Neural progenitor cell (in vitro differentiated cells): ENCODE measurements around the gene CMTR1. TPM values are rescaled to one million over a fixed set of nuclear protein-coding genes. Genes with fewer than 3 reads are reported as not detected.

Source experiments
- DNase-seq: peaks from one replicate; pipeline ENCODE4 v3.0.0-alpha.2; 2016; ENCODE audit warnings: low spot score
- H2AFZ ChIP-seq: fragments of 200-600 bp; sonication (generic); replicated peaks from 2 replicates; pipeline ENCODE4 v1.6.1; 2016; ENCODE audit warnings: antibody characterized with exemption
- H3F3A ChIP-seq: fragments of 200-600 bp; sonication (generic); 2 replicates; pipeline ENCODE4 v1.6.1; 2016; ENCODE audit warnings: antibody characterized with exemption, low read depth
- H3K27ac ChIP-seq: fragments of 200-600 bp; sonication (generic); 2 replicates; pipeline ENCODE4 v1.5.1; 2016; ENCODE audit warnings: mild to moderate bottlenecking
- H3K27me3 ChIP-seq: fragments of 200-600 bp; sonication (generic); 2 replicates; pipeline ENCODE4 v1.6.1; 2016; ENCODE audit warnings: mild to moderate bottlenecking, moderate library complexity
- H3K36me3 ChIP-seq: fragments of 200-600 bp; sonication (generic); 2 replicates; pipeline ENCODE4 v1.5.1; 2016
- H3K4me1 ChIP-seq: fragments of 200-600 bp; sonication (generic); 2 replicates; pipeline ENCODE4 v1.6.1; 2016; ENCODE audit warnings: mixed run types
- H3K4me2 ChIP-seq: fragments of 200-600 bp; sonication (generic); 2 replicates; pipeline ENCODE4 v1.6.1; 2016
- H3K4me3 ChIP-seq: fragments of 200-600 bp; sonication (generic); 2 replicates; pipeline ENCODE4 v1.5.1; 2016
- H3K79me2 ChIP-seq: fragments of 200-600 bp; sonication (generic); 2 replicates; pipeline ENCODE4 v1.6.1; 2016; ENCODE audit warnings: low read depth
- H3K9ac ChIP-seq: fragments of 200-600 bp; sonication (generic); 2 replicates; pipeline ENCODE4 v1.6.1; 2016
- H3K9me3 ChIP-seq: fragments of 200-600 bp; sonication (generic); 2 replicates; pipeline ENCODE4 v1.5.1; 2016; ENCODE audit warnings: low read depth
- H4K20me1 ChIP-seq: fragments of 200-600 bp; sonication (generic); 2 replicates; pipeline ENCODE4 v1.6.1; 2016; ENCODE audit warnings: low read depth
- H3K27ac Mint-ChIP-seq: 3 replicates; pipeline ENCODE4 v1.8.0; 2021; ENCODE audit warnings: mixed read lengths
- H3K27me3 Mint-ChIP-seq: 2 replicates; pipeline ENCODE4 v1.8.0; 2022; ENCODE audit warnings: low read depth, mild to moderate bottlenecking, inconsistent platforms, moderate library complexity, mixed read lengths; ENCODE audit not compliant: insufficient read depth
- H3K36me3 Mint-ChIP-seq: 3 replicates; pipeline ENCODE4 v1.8.0; 2021; ENCODE audit warnings: mixed read lengths
- H3K4me1 Mint-ChIP-seq: 3 replicates; pipeline ENCODE4 v1.8.0; 2021; ENCODE audit warnings: mixed read lengths
- H3K4me3 Mint-ChIP-seq: 3 replicates; pipeline ENCODE4 v1.8.0; 2021; ENCODE audit warnings: mild to moderate bottlenecking, moderate library complexity, mixed read lengths
- H3K9me3 Mint-ChIP-seq: 3 replicates; pipeline ENCODE4 v1.8.0; 2020; ENCODE audit warnings: mixed read lengths
- CTCF ChIP-seq: fragments of 200-600 bp; sonication (generic); IDR thresholded peaks from 2 replicates; pipeline ENCODE4 v1.5.1; 2017; ENCODE audit warnings: antibody characterized with exemption, mild to moderate bottlenecking
- EZH2 ChIP-seq: fragments of 200-600 bp; sonication (generic); IDR thresholded peaks from 2 replicates; pipeline ENCODE4 v1.6.1; 2017; ENCODE audit warnings: antibody characterized with exemption, mild to moderate bottlenecking, moderate library complexity
- EZH2phosphoT487 ChIP-seq: fragments of 200-600 bp; sonication (generic); IDR thresholded peaks from 2 replicates; pipeline ENCODE4 v1.6.1; 2017; ENCODE audit warnings: antibody characterized with exemption
- total RNA-seq: library from RNA; depleted of rRNA; stranded (reverse); fragments of >200 nt; gene quantifications from 2 replicates; pipeline ENCODE4 v1.2.3, GENCODE V29; 2015; ENCODE audit warnings: low replicate concordance

The CMTR1 gene
- total RNA-seq, 1 donor from 2014 or later = 35.4 TPM

GRCh38 chr6:37493661-37493995 lies 60.6 kb downstream of the CMTR1 start:
- Histone ChIP-seq H3K27me3 (no peaks in the 10 kb centered on the region), H2AFZ (no peak overlapping the region), H3K4me2 (no peak overlapping the region), H3F3A (peaks cover 5% of the 10 kb centered on the region), H3K4me3 (no peak overlapping the region), H4K20me1 (peaks cover 30% of the 10 kb centered on the region), H3K27ac (no peak overlapping the region), H3K4me1 (peaks cover 42% of the 10 kb centered on the region), H3K36me3 (no peaks in the 10 kb centered on the region), H3K79me2 (peaks cover 15% of the 10 kb centered on the region), H3K9ac (no peak overlapping the region), H3K9me3 (no peaks in the 10 kb centered on the region)
- H3K27me3 Mint-ChIP-seq = peaks cover 6% of the 10 kb centered on the region
- no peak overlapping the region for H3K27ac Mint-ChIP-seq
- TF ChIP-seq EZH2 = no peak
- TF ChIP-seq CTCF = no peak
- no peak for TF ChIP-seq EZH2phosphoT487
- no peak for DNase-seq
- H3K36me3 Mint-ChIP-seq = peaks cover 4% of the 10 kb centered on the region
- no peaks in the 10 kb centered on the region for H3K9me3 Mint-ChIP-seq
- peaks cover 61% of the 10 kb centered on the region for H3K4me1 Mint-ChIP-seq
- no peak overlapping the region for H3K4me3 Mint-ChIP-seq

GRCh38 chr6:37495244-37495934 lies 62.4 kb downstream of the CMTR1 start:
- Histone ChIP-seq H3K9me3 (no peaks in the 10 kb centered on the region), H3F3A (peaks cover 13% of the 10 kb centered on the region), H3K79me2 (peaks cover 22% of the 10 kb centered on the region), H3K4me1 (peaks cover 41% of the 10 kb centered on the region), H3K36me3 (no peaks in the 10 kb centered on the region), H3K27me3 (no peaks in the 10 kb centered on the region), H2AFZ (no peak overlapping the region), H3K9ac (no peak overlapping the region), H3K4me2 (no peak overlapping the region), H4K20me1 (peaks cover 22% of the 10 kb centered on the region), H3K27ac (peak overlapping the region; percentile 14), H3K4me3 (no peak overlapping the region)
- Mint-ChIP-seq H3K27me3 (peaks cover 2% of the 10 kb centered on the region), H3K36me3 (peaks cover 2% of the 10 kb centered on the region), H3K27ac (no peak overlapping the region), H3K4me3 (no peak overlapping the region), H3K4me1 (peaks cover 66% of the 10 kb centered on the region), H3K9me3 (no peaks in the 10 kb centered on the region)
- TF ChIP-seq EZH2 (no peak), EZH2phosphoT487 (no peak), CTCF (no peak)
- no peak for DNase-seq

- H3K4me2 ChIP-seq = no peak overlapping the region
- Mint-ChIP-seq H3K4me1 (peaks cover 50% of the 10 kb centered on the region), H3K27me3 (peaks cover 2% of the 10 kb centered on the region), H3K27ac (no peak overlapping the region), H3K36me3 (peaks cover 2% of the 10 kb centered on the region), H3K9me3 (no peaks in the 10 kb centered on the region), H3K4me3 (peak overlapping the region; percentile 23)
- H3K9ac ChIP-seq = no peak overlapping the region
- H4K20me1 ChIP-seq = peaks cover 4% of the 10 kb centered on the region
- no peaks in the 10 kb centered on the region for H3K36me3 ChIP-seq
- no peak overlapping the region for H3K27ac ChIP-seq
- TF ChIP-seq EZH2 (no peak), CTCF (no peak)
- H3F3A ChIP-seq = peaks cover 15% of the 10 kb centered on the region
- no peaks in the 10 kb centered on the region for H3K9me3 ChIP-seq
- DNase-seq = no peak
- peaks cover 22% of the 10 kb centered on the region for H3K4me1 ChIP-seq
- peaks cover 4% of the 10 kb centered on the region for H3K27me3 ChIP-seq
- H2AFZ ChIP-seq = no peak overlapping the region
- peaks cover 22% of the 10 kb centered on the region for H3K79me2 ChIP-seq
- H3K4me3 ChIP-seq = no peak overlapping the region
Observed at GRCh38 chr6:37496951-37497885, 64.2 kb downstream of the CMTR1 start.
